GM12801 (cell line): ENCODE measurements around the gene TEX55.

Experiments used
- TF ChIP-seq, protein P1 (sequence below): IDR thresholded peaks from one replicate; pipeline ENCODE4 v1.5.1; 2011; ENCODE audit warnings: control low read depth; ENCODE audit not compliant: insufficient read length; ENCODE audit errors: extremely low read depth

TEX55 gene

DNA sequence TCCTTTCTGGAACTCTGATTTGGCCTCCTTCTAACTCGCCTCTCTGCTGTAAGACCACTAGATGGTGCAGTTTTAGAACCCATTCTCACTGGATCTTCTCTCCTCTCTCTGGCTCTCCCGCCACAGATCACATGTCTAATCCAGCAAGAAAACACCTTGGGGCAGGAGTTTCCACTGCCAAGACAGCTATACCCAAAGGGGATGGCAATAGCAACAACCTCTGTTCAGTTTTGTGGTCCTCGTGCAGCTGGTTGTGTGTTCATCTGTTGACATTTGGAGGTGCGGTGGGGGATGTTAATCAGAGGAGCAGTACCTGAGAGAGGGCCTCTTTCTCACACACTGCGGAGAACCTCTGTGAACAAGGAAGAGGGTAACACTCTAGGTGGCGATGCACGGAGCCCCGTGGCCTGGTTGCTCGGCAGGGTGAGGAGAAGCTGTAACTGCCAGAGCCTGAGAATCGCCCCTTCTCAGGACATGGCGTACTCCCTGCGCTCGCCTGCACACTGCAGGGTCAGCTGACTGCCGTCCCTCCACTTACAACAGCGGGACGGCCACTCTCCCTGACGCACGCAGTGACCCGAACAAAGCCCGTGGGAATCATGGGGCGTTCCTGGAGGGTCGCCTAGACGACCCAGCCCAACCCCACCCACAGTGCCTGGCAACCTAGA is at the start of gene TEX55:
Gene TEX55 (plus strand): TSS at position 666 of the 668 bp plus-strand sequence. CDS start 25 bp downstream, outside the sequence.
- TF ChIP-seq, protein P1, sequence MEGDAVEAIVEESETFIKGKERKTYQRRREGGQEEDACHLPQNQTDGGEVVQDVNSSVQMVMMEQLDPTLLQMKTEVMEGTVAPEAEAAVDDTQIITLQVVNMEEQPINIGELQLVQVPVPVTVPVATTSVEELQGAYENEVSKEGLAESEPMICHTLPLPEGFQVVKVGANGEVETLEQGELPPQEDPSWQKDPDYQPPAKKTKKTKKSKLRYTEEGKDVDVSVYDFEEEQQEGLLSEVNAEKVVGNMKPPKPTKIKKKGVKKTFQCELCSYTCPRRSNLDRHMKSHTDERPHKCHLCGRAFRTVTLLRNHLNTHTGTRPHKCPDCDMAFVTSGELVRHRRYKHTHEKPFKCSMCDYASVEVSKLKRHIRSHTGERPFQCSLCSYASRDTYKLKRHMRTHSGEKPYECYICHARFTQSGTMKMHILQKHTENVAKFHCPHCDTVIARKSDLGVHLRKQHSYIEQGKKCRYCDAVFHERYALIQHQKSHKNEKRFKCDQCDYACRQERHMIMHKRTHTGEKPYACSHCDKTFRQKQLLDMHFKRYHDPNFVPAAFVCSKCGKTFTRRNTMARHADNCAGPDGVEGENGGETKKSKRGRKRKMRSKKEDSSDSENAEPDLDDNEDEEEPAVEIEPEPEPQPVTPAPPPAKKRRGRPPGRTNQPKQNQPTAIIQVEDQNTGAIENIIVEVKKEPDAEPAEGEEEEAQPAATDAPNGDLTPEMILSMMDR: no peak

DNA sequence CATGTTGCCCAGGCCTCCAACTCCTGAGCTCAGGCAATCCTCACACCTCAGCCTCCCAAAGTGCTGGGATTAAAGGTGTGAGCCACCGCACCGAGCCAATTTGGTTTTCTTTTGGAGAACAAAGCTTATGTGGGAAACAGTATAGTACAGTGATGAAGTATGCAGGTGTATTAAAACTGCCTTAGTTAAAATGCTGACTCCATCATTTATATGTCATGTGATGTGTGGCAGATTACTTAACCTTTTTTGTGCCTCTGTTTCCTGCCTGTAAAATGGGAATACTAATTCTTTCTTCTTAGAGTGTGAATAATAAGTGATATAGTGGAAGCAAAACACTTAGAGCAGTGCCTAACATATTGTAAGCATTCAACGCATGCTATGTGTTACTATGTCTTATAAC is 48.0 kb upstream of the TEX55 start:
- TF ChIP-seq, protein P1: no peak

DNA sequence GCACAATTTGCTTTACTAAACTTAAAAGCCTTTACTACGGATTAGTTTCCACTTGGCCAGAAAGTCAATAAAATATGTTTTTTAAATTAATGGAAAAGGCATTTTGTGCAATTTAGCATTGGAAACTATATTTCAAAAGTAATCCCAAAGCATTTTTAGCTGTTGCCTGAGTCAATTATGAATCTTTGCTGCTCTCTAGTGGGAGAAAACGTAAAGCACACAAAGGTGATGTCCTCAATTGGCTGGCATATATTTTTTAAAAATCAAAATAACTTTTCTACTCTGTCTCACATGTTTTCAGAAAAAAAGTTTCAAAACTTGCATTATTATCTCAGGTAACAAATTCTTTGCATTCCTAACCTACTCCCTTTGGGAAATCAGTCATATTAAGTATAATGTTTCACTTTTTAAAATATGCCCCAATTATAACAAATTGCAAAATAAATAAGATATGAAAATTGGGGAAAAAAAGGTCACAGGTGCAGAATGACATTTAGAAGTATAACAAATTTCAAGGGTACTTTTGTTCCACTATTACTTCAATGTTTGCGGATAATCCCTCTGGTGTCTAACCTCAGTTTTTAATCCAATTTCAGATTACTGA is 47.2 kb upstream of the TEX55 start:
- TF ChIP-seq, protein P1: no peak

DNA sequence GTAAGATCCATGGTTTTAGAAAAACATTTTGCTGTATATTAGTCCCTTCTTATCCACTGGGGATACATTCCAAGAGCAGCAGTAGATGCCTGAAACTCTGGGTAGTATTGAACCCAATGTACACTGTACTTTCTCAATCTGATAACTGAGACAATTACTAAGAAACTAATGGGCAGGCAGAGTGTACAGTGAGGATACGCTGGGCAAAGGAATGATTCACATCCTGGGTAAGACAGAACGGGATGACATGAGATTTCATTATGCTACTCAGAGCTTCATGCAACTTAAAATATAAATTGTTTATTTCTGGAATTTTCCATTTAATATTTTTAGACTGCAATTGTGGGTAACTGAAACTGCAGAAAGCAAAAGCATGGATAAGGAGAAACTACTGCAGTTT is 46.2 kb upstream of the TEX55 start:
- TF ChIP-seq, protein P1: no peak

DNA sequence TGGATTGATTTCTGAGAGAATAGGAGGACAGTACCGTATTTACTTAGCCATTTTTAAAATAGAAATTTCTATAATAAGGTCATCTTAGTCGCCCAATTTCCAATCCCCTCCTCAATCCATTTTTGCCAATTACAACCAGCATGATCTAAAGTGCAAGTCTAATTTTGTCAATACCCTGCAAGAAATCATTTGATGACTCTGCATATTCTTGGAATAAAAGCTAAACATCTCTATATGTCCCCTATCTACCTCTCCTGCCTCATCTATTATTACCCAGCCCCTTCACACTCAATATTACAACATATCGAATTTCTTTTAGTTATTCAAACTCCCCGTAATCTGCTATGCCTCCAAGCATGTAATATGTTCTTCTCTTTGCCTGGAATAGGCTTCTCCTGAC is 41.9 kb upstream of the TEX55 start:
- TF ChIP-seq, protein P1: no peak

DNA sequence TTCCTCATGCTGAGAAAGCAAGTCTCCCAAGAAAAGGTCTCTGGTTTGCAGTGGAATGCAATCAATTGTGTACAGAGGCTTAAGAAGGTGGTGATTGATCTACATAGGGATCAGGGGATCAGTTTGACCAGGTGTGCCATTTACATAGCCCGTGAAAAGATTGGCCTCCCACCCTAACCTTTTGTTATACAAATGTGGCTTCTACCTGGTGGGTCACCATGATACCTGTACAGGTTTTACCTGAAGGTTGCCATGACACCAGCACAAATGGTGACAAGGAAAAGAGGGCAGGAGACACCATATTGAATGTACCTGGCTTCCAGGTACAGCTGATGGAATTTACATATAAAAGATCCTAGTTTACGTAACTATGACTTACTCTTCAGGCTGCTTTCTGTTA is 25.5 kb upstream of the TEX55 start:
- TF ChIP-seq, protein P1: no peak

DNA sequence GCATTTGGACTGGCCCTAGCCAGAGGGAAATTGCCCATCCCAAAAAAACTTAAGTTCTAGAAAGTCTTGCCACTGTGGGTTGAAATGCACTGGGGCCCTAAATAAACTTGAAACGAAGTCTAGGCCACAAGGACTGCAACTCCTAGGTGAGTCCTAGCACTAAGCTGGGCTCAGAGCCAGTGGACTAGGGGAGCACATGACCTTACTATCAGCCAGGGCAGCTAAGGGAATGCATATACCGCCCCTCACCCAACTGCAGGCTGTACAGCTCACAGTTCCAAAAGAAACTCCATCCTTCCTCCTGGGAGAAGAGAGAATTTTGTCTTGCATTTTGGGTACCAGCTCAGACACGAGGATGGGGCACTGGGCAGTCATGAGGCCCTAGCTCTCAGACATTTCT is 23.6 kb upstream of the TEX55 start:
- TF ChIP-seq, protein P1: no peak
